Measurements from ENCODE around the gene COL25A1.
"Not testable (repeated sequence)": the region's sequence is repeated elsewhere in the genome, so short reads cannot be mapped to it uniquely, and the experiment has no call there.

Gene COL25A1

DNA sequence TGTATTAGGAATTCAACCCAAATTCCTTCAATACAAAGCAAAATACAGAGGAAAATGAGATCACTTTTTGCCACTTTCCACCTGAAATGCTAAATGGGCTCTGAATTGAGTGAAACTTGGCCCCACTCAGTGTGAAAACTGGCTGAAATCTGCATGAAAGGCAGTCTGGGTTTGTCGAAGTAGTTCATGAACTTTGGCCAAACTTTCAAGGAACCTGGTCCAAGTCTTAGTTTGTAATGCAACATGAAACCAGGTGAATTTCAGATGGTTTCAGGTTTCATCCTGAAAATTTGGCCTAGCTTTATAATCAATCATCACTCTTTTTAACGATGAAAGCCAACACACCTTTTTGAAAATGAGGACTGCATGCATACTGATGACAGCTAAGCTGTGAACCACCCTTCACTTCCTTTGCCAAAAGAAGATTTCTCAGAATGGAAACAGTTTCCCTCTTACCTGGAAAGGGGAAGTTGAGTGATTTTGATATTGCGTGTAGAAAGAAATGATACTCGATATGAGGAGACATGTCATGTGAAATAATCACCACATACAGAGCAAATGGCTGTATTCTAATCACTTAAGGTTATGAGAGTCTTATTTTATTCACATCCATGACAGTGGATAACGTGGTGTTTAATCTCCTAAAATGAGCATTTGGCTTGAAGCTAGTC lies 329.7 kb downstream of the COL25A1 start:
- no peak for DNase-seq (ENCODE audit: extremely low read depth in 1 of 2, low read depth in 1 of 2)

DNA sequence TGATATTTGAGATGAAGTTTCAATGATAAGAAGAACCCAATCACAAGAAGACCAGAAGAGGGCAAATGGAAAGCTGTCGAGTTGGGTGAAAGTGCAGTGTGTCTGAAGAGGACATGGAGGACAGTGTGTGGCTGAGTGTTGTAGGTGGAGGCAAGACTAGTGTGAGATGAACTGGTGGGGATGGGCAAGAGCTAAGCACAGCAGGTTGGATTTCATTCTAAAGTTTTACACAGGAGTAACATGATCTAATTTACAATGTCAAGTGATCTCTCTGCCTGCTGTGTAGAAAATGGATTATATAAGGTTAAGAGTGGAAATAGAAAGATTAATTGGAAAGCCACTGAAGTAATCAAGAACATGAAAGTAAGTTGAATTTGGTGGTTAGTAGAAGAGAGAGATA lies 331.0 kb downstream of the COL25A1 start:
- DNase-seq (ENCODE audit: extremely low read depth in 1 of 2, low read depth in 1 of 2): no peak

DNA sequence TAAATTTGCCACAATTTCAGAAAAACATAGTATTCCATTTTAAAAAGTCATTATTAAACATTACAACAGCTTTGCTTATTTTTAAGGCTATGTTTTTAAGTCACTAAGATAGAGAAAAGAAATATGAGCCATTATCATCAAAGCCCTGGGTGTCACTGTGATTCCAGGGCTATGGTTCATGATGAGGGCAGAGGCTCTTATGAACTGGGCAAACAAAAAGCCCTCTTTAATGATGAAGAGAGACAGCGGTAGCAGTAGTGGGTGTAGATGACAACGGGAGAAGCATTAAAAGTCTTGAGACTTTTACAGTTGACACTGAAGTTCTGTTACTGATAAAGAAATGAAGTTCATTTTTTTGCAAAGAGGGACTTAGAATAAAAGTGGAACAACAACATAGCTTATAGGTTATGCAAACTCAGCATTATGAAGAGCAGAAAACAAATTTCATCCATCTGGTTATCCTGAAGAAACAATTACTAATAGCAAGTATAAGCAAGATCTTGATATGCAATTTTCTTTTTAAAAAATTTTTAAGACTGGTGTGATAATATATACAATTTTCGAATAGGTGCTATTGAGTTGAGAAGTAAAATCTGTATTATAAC lies 336.9 kb downstream of the COL25A1 start:
- no peak for DNase-seq (ENCODE audit: extremely low read depth in 1 of 2, low read depth in 1 of 2)

DNA sequence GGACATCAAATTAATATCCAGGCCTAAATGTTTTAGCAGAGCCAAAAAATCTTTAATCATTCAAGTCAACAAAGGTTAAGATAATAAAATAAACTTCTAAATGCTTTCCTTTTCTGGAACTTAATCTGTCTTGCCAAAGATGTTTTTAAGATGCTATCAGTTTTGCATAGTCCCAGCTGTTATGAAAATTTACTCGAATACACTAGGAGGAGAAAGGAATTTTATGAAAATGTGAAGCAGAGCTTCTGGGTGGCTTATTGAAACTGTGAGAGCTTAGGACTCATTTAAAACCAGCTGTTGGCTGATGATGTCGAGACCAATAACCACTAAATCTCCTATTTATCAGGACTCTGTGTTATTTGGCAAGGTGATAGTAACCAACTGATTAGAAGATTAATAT lies 337.4 kb downstream of the COL25A1 start:
- DNase-seq (ENCODE audit: extremely low read depth in 1 of 2, low read depth in 1 of 2): no peak

DNA sequence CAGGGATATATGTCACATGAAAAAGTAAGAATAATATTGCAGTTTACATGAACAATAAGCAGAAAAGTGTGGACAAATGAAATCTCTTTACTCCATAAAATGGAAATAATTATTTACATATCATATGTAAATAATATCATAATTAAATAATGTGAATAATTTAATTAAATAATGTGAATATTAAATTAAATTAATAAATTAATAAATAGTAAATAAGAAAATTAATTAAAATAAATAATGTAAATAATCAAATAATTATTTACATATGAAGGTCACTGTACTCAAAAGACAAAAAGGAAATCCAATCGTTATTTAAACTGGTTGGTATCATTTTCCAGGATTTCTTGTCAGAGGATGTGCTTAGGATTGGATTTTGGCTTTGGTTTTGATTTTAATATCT lies 338.5 kb downstream of the COL25A1 start:
- DNase-seq (ENCODE audit: extremely low read depth in 1 of 2, low read depth in 1 of 2): no peak

DNA sequence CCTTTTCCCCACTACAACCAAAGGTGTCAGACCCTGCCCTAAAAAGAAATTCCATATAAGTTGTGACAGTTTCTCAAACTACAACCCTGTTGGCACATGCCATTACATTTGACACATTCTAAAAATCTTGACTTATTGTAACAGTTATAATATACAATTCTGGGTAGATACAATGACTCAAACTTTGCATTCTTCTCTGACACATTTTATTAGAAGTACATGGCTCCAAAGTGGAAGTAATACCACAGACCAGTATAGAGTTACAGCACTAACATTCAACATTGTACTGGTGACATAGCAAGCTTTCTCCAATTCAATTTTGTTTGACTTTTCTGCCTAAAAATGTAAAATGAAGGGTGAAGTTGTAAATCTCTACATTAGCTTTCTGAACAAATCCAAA lies 343.0 kb downstream of the COL25A1 start:
- DNase-seq (ENCODE audit: extremely low read depth in 1 of 2, low read depth in 1 of 2): no peak

DNA sequence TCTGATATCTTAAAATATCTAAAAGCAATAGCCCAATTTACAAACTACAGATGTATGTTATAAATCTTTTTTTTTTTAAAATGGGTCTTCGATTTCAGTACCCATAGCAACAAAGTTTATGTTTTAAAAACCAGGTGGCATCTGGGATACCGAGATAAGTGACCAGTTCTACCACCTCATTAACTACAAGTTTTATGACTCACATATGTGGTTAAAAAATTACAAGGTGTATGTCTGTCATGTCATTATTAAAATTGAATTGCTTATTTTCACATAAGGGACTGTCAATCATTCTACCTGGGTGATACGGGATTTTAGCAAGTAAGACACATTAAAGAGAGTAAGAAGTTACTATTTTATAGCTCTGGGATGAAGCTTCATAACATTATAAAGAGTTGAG lies 347.6 kb downstream of the COL25A1 start:
- no peak for DNase-seq (ENCODE audit: extremely low read depth in 1 of 2, low read depth in 1 of 2)

DNA sequence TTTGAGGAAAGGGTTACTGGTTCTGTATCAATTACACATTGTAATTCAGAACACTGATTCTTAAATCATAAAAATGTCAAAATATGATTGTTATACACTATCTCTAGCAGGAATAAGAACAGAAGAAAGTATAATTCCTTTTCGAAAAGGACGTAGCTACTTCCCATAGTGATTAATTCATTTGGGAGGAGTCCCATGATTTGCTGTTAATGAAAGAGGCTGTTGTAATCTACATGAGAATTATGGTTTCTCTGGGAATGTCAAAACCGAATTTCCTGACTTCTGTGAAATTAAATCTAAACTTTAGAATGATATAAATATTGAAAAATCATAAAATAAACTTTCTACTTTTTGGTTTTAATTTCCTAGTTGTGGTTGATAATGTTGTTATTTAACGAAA lies 348.5 kb downstream of the COL25A1 start:
- no peak for DNase-seq (ENCODE audit: extremely low read depth in 1 of 2, low read depth in 1 of 2)

DNA sequence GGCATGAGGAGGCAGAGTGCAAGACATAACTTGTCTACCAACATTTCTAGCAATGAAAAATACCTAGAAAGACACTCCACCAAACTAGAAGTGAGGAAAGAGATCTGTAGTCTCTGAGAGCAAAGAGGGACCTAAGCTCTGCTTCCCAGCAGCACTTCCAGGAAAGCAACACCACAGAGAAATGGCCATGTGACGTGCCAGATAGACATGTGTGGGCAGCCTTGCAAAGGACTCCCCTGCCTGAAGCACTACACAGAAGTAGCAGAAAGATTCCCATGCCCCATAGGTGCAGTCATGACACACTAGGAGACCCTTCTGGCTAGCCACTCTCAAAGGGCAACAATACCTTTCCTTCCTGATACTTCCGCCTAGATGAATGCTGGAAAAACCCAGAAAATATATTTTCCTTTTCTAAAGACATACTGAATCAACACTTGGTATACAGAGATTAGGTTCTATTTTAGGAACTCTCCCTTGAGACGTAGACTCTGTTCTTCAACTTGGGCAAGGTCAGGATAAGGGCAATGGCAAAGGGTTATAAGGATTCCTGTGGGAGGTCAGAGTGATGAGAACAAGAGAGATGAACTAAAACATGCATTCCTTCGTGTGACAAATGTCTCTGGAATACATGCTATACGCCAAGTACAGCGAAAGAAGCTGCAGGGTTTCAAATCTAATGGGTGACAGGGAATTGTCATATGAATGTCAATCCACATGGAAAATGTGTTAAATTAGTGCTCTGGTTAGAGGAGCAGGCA lies 352.1 kb downstream of the COL25A1 start:
- DNase-seq (ENCODE audit: extremely low read depth in 1 of 2, low read depth in 1 of 2): no peak

DNA sequence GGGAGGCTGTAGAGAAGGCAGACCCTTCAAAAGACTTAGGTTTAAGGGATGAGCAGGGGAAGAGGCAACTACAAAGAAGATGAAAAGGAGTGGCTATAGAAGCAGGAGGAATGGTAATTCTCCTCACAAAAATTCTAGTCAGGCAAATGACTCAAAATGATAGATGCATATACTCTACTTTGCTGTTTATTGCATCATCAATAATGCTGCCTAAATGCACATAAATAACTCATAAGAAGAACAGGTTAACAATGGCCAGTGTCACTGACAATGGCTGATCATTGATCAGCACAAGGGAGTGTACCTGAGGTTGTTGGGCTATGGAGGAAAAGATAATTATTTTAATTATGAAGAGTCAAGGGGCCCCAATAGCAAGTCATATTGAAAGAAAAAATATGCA lies 354.9 kb downstream of the COL25A1 start:
- no peak for DNase-seq (ENCODE audit: extremely low read depth in 1 of 2, low read depth in 1 of 2)

DNA sequence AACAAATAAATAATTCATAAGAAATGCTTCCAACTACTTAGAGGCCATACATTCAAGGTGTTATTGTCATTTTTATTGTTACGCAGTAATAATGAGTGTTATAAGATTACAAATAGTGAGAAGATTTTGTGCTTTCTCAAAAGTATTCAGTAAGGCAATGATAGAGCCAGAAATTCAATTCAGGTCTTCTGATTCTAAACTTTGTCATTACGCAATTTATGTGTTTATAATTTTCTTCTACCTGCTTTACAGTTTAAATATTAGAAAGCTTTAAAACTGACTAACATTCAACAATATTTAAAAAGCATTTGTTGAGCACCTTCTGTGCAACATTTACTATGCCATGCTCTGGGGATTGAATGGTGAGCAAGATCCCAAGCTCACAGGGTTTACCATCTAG lies 356.2 kb downstream of the COL25A1 start:
- DNase-seq (ENCODE audit: extremely low read depth in 1 of 2, low read depth in 1 of 2): no peak

DNA sequence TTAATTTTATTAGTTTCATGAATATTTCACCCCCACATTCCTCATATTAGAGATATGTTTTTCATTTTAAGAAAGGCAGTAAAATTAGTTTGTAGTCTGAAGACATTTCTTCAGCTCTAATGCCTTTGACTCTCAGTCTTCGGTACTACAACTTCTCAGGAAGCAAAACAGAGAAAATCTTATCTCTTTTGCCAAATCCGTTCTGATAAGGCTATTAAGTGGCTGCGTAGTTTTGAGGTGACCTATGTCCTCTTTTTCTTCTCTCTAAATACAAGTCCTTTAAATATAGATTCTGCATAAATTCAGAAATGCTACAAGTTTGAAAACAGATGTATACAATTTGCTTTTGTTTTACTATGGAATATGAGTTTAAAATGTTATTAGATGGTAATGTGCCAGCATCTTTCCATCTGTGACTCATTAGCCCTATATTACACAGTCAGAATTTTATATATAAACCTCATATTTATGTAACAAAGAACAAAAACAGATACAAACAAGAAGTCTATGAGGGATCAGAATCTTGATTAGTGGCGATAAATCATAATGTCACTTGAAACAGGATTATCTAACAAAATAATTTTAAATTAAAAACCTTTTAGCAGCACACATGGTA lies 358.4 kb downstream of the COL25A1 start:
- DNase-seq (ENCODE audit: extremely low read depth in 1 of 2, low read depth in 1 of 2): no peak

DNA sequence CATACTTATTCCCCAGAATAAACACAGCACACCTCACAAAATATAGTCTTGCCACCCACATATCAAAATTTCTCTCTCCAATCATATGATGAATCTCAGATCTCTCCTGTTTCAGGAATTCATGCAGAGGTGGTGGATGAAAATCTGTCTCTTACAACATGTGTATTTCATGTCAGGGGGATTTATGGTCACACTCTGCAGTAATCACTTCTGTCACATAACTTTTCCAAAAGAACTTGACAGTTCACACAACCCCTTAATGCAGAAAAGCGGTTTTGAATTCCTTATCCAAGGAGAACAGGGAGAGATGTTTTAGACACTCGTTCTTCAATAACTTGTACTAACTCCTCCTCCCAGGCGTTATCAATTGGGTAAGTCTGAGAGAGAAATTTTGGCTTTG lies 359.1 kb downstream of the COL25A1 start:
- no peak for DNase-seq (ENCODE audit: extremely low read depth in 1 of 2, low read depth in 1 of 2)

DNA sequence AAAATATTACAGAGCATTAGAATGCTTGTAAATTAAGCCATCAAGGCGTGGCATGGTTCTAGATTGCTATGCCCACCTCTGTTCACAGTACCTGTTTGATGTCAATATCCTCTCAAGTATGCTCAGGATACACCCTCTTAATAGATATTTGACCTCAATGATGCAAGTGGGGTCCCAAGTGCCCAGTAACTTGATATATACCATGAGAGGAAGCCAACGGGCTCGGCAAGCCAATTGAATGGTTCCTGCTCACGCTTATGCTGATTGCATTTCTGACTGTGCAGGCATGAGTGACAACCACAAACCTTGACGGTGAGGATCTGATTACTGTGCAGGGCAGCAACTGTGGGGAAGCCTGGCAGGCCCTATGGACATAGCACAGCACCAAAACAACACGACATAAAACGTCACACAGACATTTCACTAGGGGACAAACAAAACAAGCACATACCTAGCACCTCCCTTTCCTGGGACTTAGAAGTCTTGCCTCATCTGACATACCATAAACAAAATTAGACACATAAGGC lies 360.5 kb downstream of the COL25A1 start:
- no peak for DNase-seq (ENCODE audit: extremely low read depth in 1 of 2, low read depth in 1 of 2)

DNA sequence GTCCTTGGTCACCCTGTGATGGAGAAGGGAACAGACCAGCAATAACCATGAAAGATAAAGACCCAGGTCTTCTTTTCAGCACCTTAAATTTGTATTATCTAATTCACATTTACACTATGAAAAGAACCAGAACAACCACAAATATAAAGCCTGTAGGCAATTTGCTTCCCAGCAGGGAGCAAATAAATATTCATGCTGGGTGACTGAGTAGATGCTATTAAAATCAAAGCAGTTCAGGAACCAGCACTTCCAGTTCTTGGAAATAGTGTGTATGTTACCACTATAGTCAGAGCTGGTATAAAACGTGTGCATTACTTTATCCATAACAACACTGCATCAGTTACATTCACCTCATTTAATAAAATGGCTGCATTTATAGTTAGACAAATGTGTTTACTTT lies 361.8 kb downstream of the COL25A1 start:
- no peak for DNase-seq (ENCODE audit: extremely low read depth in 1 of 2, low read depth in 1 of 2)

DNA sequence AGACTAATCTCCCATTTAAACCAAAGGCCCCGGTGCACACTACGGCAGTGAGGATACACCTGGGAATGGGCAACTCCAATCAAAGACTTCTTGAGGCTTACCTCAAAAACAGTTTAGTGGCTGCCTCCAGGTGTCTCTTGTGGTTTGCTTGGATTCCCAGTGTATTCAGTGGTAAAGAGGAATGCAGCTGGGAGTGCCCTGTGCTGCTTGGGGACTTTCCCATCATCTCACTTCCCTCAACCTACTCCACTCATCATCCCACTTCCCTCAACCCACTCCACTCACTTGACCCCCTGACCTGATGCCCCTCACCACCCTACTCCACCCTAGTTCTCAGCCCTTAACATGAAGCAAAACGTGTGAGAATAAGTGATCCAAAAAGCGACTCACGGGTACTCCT lies 362.3 kb downstream of the COL25A1 start:
- DNase-seq (ENCODE audit: extremely low read depth in 1 of 2, low read depth in 1 of 2): no peak

DNA sequence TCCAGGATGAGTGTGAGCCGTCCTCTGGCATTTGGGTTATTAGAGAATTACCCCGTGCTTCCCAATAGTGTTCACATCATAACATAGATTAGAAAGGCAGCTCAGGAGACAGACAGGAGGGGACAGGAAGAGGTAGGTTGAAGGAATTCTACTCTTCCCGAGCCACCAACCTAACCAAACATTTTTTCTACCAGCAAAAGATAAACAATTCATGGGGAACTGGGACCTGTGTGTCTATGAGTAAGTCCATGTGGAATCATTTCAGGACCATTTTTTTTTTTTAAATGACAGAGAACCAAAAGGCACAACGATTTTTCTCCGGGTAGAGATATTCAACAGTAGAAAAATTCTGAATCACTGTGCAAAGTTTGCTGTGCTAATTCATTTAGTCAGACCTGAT lies 365.4 kb downstream of the COL25A1 start:
- no peak for DNase-seq (ENCODE audit: extremely low read depth in 1 of 2, low read depth in 1 of 2)

DNA sequence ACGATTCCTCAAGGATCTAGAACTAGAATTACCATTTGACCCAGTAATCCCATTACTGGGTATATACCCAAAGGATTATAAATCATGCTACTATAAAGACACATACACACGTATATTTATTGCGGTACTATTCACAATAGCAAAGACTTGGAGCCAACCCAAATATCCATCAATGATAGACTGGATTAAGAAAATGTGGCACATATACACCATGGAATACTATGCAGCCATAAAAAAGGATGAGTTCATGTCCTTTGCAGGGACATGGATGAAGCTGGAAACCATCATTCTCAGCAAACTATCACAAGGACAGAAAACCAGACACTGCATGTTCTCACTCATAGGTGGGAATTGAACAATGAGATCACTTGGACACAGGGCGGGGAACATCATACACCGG lies 368.5 kb downstream of the COL25A1 start:
- DNase-seq (ENCODE audit: extremely low read depth in 1 of 2, low read depth in 1 of 2): not testable (repeated sequence)

DNA sequence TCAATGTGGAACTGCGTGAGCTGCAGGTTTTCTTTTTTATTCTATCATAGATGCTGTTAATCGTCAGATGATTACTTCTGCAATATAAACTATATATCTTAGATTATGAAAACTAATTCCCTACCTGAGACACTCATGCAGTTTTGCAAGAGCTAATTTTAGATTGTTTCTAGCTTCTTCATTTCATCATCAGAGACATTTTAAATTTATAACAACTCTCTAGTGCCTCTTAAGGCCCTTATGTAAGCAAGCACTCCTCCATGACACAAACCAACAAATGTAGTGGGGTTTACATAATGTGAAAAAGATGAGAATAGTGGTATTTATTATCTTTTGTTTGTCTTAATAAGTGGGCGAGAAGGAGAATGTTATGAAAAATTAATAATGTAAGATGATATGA lies 369.4 kb downstream of the COL25A1 start:
- no peak for DNase-seq (ENCODE audit: extremely low read depth in 1 of 2, low read depth in 1 of 2)

DNA sequence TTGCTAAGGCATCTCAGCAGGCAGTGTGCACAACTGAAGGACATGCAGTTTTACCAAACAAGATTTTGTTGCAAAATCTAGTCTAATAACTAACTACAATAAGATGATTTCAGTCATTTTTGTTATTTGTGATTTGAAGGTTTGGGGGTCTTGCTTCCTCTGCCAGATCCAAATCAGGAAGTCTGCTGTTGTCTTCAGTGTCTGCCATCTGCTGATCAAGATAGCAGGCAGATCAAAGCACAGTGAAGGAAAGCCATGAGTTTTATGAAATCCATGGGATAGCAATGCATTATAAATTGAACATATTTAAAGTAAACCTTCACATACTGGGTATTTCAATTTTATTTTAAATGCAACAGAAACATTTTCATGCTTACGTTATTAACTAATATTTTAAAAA lies 370.5 kb downstream of the COL25A1 start:
- no peak for DNase-seq (ENCODE audit: extremely low read depth in 1 of 2, low read depth in 1 of 2)

DNA sequence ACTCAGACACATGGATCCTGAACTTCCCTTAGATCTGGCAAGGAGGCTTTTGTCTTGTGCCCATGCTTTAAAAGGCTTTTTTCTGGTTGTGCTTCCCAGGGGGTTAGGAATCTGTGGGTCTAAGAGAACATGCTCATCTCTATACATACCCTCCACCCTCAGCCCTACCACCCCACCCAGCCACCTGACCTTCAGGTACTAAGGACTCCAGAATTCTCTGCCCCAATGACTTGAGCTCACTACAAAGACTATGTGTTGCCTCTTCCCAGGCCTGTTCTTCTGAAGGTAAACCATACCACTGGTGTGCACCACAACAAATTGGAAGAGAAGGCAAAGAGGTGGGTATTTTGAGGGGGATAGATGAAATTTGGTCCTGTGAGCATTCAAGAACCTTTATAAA lies 372.3 kb downstream of the COL25A1 start:
- no peak for DNase-seq (ENCODE audit: extremely low read depth in 1 of 2, low read depth in 1 of 2)

DNA sequence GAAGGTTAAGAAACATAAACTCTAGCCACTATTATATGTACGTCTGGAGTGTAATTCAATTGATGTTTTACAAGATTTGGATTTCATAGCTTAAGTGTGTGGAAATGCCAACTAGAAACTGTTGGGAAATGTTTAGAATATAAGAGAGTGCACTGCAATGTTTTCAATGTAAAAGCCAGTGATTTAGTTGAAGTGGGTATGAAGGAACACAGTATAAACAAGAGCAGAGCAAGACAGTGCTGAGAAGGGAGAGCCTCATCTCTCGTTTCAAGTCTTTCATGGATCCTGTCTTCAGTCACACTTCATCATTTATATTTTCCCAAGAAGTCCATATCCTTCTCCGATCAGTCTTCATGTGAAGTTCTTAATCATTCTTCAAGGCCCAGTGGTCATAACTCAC lies 375.7 kb downstream of the COL25A1 start:
- DNase-seq (ENCODE audit: extremely low read depth in 1 of 2, low read depth in 1 of 2): no peak

All from activated CD8-positive, alpha-beta memory T cell treated with anti-CD3 and anti-CD28 coated beads for 1 hour (primary cell).